Stomach (tissue), 4 donors: ENCODE measurements around the gene PRDM5.

Experiments used
- CTCF ChIP-seq, 7 experiments: fragments of 450-650 bp in 4 of 7; fragments of 200-600 bp in 3 of 7; sonication (generic) in 3 of 7; IDR thresholded peaks; one replicate each; pipeline ENCODE4 v1.5.1; 2016 to 2019; ENCODE audit warnings: antibody characterized with exemption in 7 of 7, control low read depth in 2 of 7, mild to moderate bottlenecking in 1 of 7
- EP300 ChIP-seq: sonication (generic); formaldehyde crosslinking; IDR thresholded peaks from one replicate; pipeline ENCODE4 v1.6.1; 2017; ENCODE audit warnings: antibody characterized with exemption
- POLR2A ChIP-seq, 4 donors: fragments of 450-650 bp; IDR thresholded peaks; one replicate each; pipeline ENCODE4 v1.6.1; 2016; ENCODE audit warnings: antibody characterized with exemption in 4 of 4, control low read depth in 2 of 4, mild to moderate bottlenecking in 1 of 4, moderate library complexity in 1 of 4
- POLR2AphosphoS5 ChIP-seq, 3 donors: sonication (generic); formaldehyde crosslinking; IDR thresholded peaks; one replicate each; pipeline ENCODE4 v1.6.1; 2016; ENCODE audit warnings: antibody characterized with exemption in 3 of 3

DNA sequence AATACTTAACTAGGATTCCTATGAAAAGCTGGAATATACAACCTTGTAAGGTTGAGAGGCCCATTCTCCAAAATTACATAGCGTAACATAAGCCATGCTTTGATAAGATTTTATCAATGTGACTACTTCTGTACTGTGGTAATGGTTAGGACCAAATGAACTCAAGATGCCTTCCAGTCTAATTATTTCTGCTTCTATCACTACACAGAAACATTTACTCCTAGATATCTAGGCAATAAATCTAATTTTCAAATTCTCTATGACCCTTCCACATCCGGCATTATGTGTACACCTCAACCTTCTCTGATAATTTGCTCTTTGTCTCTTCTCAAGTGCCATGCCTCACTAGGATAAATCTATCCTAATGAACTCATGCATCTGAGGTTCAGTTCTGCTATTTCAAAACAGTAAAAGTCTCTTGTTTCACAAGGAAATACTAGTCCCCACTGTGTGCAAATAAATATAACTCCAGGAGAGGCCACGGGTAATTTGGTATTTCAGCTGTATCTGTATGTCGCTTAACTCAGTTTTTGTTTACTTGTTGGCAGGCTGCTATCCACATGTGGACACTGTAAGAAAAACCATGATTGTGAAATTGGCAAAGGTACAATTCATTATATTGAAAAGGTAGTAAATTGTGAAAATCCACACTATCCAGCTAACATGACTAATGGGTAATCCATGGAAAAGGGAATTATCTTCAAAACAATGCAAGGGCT, 93.3 kb downstream of the PRDM5 start:
- no peak for TF ChIP-seq CTCF (IDR thresholded peaks at IDR 0.05)
- no peak for TF ChIP-seq POLR2A (IDR thresholded peaks at IDR 0.05)
- TF ChIP-seq POLR2AphosphoS5 (IDR thresholded peaks at IDR 0.05) = no peak
- no peak for TF ChIP-seq EP300
